ENCODE results near the gene MT1X. TPM values are rescaled to one million over a fixed set of nuclear protein-coding genes. Genes with fewer than 3 reads are reported as not detected.
"Not testable (repeated sequence)": the region's sequence is repeated elsewhere in the genome, so short reads cannot be mapped to it uniquely, and the experiment has no call there.

Gene MT1X
- polyA plus RNA-seq, 1 experiment: 19.5 TPM

DNA sequence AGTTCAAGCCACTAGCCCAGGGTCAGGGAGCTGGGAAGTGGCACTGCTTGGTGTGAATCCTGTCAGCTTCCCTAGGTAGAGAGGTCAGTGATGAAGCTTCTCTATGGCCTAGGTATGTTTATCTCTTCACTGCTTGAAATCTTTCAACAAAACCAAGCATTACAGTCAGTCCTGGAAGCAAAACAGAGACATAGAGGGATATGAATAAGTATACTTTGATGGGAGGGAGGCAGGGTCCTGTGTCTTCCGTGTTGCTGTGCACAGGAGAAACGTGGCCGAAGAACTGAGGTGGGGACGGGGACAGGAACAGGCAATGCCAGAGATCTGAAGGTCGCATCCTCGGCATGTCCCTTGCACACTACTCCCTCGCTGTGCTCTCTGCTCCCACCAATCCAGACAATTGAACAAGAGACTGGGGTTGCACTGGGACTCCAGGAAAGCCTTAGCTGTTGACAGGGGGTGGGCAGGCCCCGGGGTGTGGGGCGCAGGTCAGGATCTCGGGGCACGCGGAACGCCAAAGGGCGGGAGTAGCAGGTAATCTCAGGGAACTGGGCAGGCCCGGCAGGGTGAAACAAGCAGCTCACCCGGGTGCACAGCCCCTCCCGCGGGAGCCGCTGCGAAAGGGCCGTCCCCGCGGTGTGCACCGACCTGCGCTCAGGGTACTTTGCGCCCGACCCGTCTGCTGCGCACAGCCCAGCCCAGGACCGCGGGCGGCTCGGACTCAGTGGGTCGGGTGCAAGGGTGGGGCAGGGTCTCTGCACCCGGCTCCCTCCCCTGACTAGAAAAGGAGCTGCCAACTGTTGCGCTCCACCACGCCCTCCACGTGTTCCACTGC lies 13.0 kb upstream of the MT1X start, which contains the start of gene MT1H:
Gene MT1H, plus strand, starts transcription at position 810 of the 835 bp plus-strand sequence. CDS start 71 bp downstream, outside the sequence.
- Histone ChIP-seq H3K27me3 (ENCODE audit: control insufficient read depth, insufficient read depth, low read length) (peaks cover 65% of the 10 kb centered on the region), H3K4me3 (ENCODE audit: low read depth, low read length) (no peak within 1 kb of the TSS), H3K27ac (ENCODE audit: low read depth, low read length) (no peak within 1 kb of the TSS), H3K9me3 (ENCODE audit: control insufficient read depth, insufficient read depth, low read length) (no peaks in the 10 kb centered on the region; the same call in 1 of the 2 replicates)
- DNase-seq (ENCODE audit: low read depth, low spot score): no peak
- no peak for TF ChIP-seq CTCF (IDR thresholded peaks at IDR 0.05; ENCODE audit: low read depth, low read length)
- ChIA-PET POLR2A (interaction anchor here (1.8 kb wide), 1 partner anchor 44 kb away, joined by 6 read pairs; the partner anchor contains the start of gene MT1E), CTCF (no interaction called here)

- Histone ChIP-seq H3K27ac (ENCODE audit: low read depth, low read length) (no peak overlapping the region), H3K27me3 (ENCODE audit: control insufficient read depth, insufficient read depth, low read length) (peaks cover 58% of the 10 kb centered on the region), H3K4me3 (ENCODE audit: low read depth, low read length) (no peak overlapping the region), H3K9me3 (ENCODE audit: control insufficient read depth, insufficient read depth, low read length) (no peaks in the 10 kb centered on the region; the same call in 1 of the 2 replicates)
- no peak for TF ChIP-seq CTCF (IDR thresholded peaks at IDR 0.05; ENCODE audit: low read depth, low read length)
- ChIA-PET CTCF (no interaction called here), POLR2A (no interaction called here)
- DNase-seq (ENCODE audit: low read depth, low spot score): no peak
Measured at GRCh38 chr16:56669840-56670619, 12.2 kb upstream of the MT1X start.

GRCh38 chr16:56670620-56670934 lies 11.7 kb upstream of the MT1X start:
- no peak overlapping the region for H3K27ac ChIP-seq (ENCODE audit: low read depth, low read length)
- H3K27me3 ChIP-seq (ENCODE audit: control insufficient read depth, insufficient read depth, low read length): peaks cover 55% of the 10 kb centered on the region
- no peak for TF ChIP-seq CTCF (IDR thresholded peaks at IDR 0.05; ENCODE audit: low read depth, low read length)
- no peak overlapping the region for H3K4me3 ChIP-seq (ENCODE audit: low read depth, low read length)
- DNase-seq (ENCODE audit: low read depth, low spot score): no peak
- no peaks in the 10 kb centered on the region; the same call in 1 of the 2 replicates for H3K9me3 ChIP-seq (ENCODE audit: control insufficient read depth, insufficient read depth, low read length)
- POLR2A ChIA-PET: no interaction called here
- CTCF ChIA-PET: no interaction called here

DNA sequence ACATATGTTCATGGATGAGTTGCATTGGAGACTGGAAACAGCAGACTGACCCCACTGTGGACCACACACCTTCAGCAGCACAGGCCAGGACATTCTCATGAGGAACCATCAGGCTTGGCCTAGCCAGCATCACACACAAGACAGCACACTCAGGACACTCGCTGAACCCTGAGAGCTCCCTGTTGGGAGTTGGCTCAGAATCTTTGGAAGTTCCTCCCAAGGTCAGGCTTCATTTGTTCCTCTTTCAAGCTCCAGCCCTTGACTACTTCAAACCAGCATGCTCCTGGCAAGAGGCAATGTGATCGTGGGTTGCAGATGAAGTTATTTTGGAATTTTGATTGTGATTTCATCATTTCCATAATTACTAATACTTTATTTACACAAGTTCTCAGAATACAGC lies 10.6 kb upstream of the MT1X start:
- H3K27me3 ChIP-seq (ENCODE audit: control insufficient read depth, insufficient read depth, low read length): peaks cover 58% of the 10 kb centered on the region
- not testable (repeated sequence) for H3K9me3 ChIP-seq (ENCODE audit: control insufficient read depth, insufficient read depth, low read length); DNase-seq (ENCODE audit: low read depth, low spot score); H3K4me3 ChIP-seq (ENCODE audit: low read depth, low read length); H3K27ac ChIP-seq (ENCODE audit: low read depth, low read length)
- ChIA-PET CTCF (interaction anchor here (2.9 kb wide), 1 partner anchor 31 kb away, joined by 19 read pairs; no protein-coding TSS in a partner anchor), POLR2A (interaction anchor here (1.5 kb wide), 1 partner anchor 46 kb away, joined by 6 read pairs; the partner anchor contains the start of gene MT1E)

- ChIA-PET CTCF (interaction anchor here (2.9 kb wide), 1 partner anchor 30 kb away, joined by 19 read pairs; no protein-coding TSS in a partner anchor), POLR2A (interaction anchor here (1.1 to 1.5 kb wide), 3 partner anchors 10 to 65 kb away, joined by 4 to 6 read pairs (median 6); partner anchors contain the start of genes MT1E and MT1X)
- H3K27me3 ChIP-seq (ENCODE audit: control insufficient read depth, insufficient read depth, low read length): peaks cover 57% of the 10 kb centered on the region
Measured at GRCh38 chr16:56672171-56672570, 10.1 kb upstream of the MT1X start.

More at GRCh38 chr16:56672171-56672570, 10.1 kb upstream of the MT1X start:
- not testable (repeated sequence) for H3K9me3 ChIP-seq (ENCODE audit: control insufficient read depth, insufficient read depth, low read length); H3K4me3 ChIP-seq (ENCODE audit: low read depth, low read length); DNase-seq (ENCODE audit: low read depth, low spot score); H3K27ac ChIP-seq (ENCODE audit: low read depth, low read length)

Data from AG04450 (cell line).